K562 (cell line): ENCODE data around the gene GPR82. TPM values are rescaled to one million over a fixed set of nuclear protein-coding genes. Genes with fewer than 3 reads are reported as not detected.

Source experiments
- ATAC-seq: fragments of 200-7000 bp; cut with Tn5 transposase; 3 replicates; pipeline ENCODE4 v1.9.1; 2020; ENCODE audit warnings: moderate library complexity
- BruUV-seq: library from RNA; stranded (reverse); fragments of 400-500 nt; replicated peaks from 2 replicates; lab custom pipeline; 2021; lab: Mats Ljungman, UMichigan
- CTCF ChIA-PET: fragments of 300-600 bp; formaldehyde crosslinking; extraction: SDS; loops from one replicate; lab custom pipeline; 2021; ENCODE audit warnings: low intra/inter-chr PET ratio; lab: Yijun Ruan, JAX
- POLR2A ChIA-PET: fragments of 300-600, 350-650 bp; sonication (Branson Sonifier 250); formaldehyde crosslinking; extraction: SDS; loops from one replicate; lab custom pipeline; 2021; ENCODE audit warnings: antibody characterized with exemption, inconsistent platforms; lab: Yijun Ruan, JAX
- DNase-seq, 4 experiments: peaks; one replicate each; pipeline versions ENCODE4 v3.0.0 to v3.0.0-alpha.2; 2011 to 2018; ENCODE audit warnings: low spot score in 3 of 4, mixed read lengths in 3 of 4; ENCODE audit errors: extremely low read depth in 1 of 4
- FAIRE-seq: peaks from 2 replicates; lab custom pipeline; 2011; peaks lifted over from hg19 to GRCh38; lab: Jason Lieb, UNC
- H2AFZ ChIP-seq: 2 replicates; pipeline ENCODE4 v1.6.0; 2011; ENCODE audit warnings: low read depth, low read length, control low read depth, inconsistent platforms
- H3K27ac ChIP-seq: fragments of 200-600 bp; 3 replicates; pipeline ENCODE4 v1.8.0; 2011; ENCODE audit warnings: low read depth, mild to moderate bottlenecking, control low read depth, inconsistent platforms, low read length, moderate library complexity, mixed read lengths; ENCODE audit errors: extremely low read depth
- H3K27me3 ChIP-seq, 2 experiments: fragments of 300-600 bp in 1 of 2; 2 replicates in 1 of 2; 3 replicates in 1 of 2; pipeline versions ENCODE4 v1.6.0 to v1.8.0; 2011; ENCODE audit warnings: inconsistent platforms in 2 of 2, low read length in 2 of 2, mild to moderate bottlenecking in 1 of 2, mixed read lengths in 1 of 2, moderate library complexity in 1 of 2; ENCODE audit not compliant: control insufficient read depth in 2 of 2, insufficient read depth in 2 of 2
- H3K36me3 ChIP-seq: fragments of 300-600 bp; 3 replicates; pipeline ENCODE4 v1.8.0; 2011; ENCODE audit warnings: mild to moderate bottlenecking, low read length, inconsistent platforms; ENCODE audit not compliant: control insufficient read depth, insufficient read depth
- H3K4me1 ChIP-seq, 2 experiments: fragments of 200-600 bp in 1 of 2; replicated peaks in 1 of 2; 2 replicates in 1 of 2; 3 replicates in 1 of 2; pipeline versions ENCODE4 v1.5.1 to v1.8.0; 2011; ENCODE audit warnings: inconsistent platforms in 2 of 2, low read length in 2 of 2, mild to moderate bottlenecking in 1 of 2, mixed read lengths in 1 of 2, moderate library complexity in 1 of 2; ENCODE audit not compliant: control insufficient read depth in 2 of 2, insufficient read depth in 2 of 2
- H3K4me2 ChIP-seq: 2 replicates; pipeline ENCODE4 v1.6.1; 2011; ENCODE audit warnings: low read length, control low read depth, inconsistent platforms, mixed read lengths; ENCODE audit not compliant: insufficient read depth
- H3K4me3 ChIP-seq: fragments of 200-600 bp; sonication (generic), shearing (Covaris generic); 2 replicates; pipeline ENCODE4 v1.5.1; 2016; ENCODE audit warnings: control low read depth, inconsistent platforms
- H3K79me2 ChIP-seq: fragments of 200-600 bp; 3 replicates; pipeline ENCODE4 v1.8.0; 2011; ENCODE audit warnings: low read length, inconsistent platforms; ENCODE audit not compliant: control insufficient read depth, insufficient read depth
- H3K9ac ChIP-seq, 2 experiments: 2 replicates each; pipeline versions ENCODE4 v1.6.0 to v1.6.1; 2011; ENCODE audit warnings: low read depth in 2 of 2, low read length in 2 of 2, control low read depth in 1 of 2, inconsistent platforms in 1 of 2, mild to moderate bottlenecking in 1 of 2, mixed read lengths in 1 of 2; ENCODE audit not compliant: insufficient read depth in 1 of 2
- H3K9me1 ChIP-seq: one replicate; pipeline ENCODE4 v1.6.0; 2011; ENCODE audit warnings: inconsistent platforms, mild to moderate bottlenecking, low read length, moderate library complexity; ENCODE audit not compliant: control insufficient read depth, insufficient read depth
- H3K9me3 ChIP-seq: replicated peaks from 2 replicates; pipeline ENCODE4 v1.5.1; 2011; ENCODE audit warnings: low read depth, low read length, inconsistent platforms; ENCODE audit not compliant: control insufficient read depth, insufficient read depth
- H4K20me1 ChIP-seq: replicated peaks from 2 replicates; pipeline ENCODE4 v1.6.1; 2011; ENCODE audit warnings: low read length, inconsistent platforms, mixed read lengths; ENCODE audit not compliant: control insufficient read depth, insufficient read depth
- CBX8 ChIP-seq: fragments of 200-600 bp; sonication (generic); IDR thresholded peaks from 2 replicates; pipeline ENCODE4 v1.6.1; 2012; ENCODE audit warnings: borderline replicate concordance, mixed run types, low read depth, mild to moderate bottlenecking, moderate library complexity, mixed read lengths, low read length, control low read depth, inconsistent platforms; ENCODE audit not compliant: poor library complexity, severe bottlenecking; ENCODE audit errors: extremely low read depth
- HEY1 ChIP-seq: fragments of 250-450 bp; sonication (Bioruptor Pico); IDR thresholded peaks from 2 replicates; pipeline ENCODE4 v1.5.0; 2020; ENCODE audit warnings: mild to moderate bottlenecking, moderate library complexity, borderline replicate concordance
- HLTF ChIP-seq: fragments of 450-650 bp; IDR thresholded peaks from 2 replicates; pipeline ENCODE4 v1.6.1; 2016
- HNRNPH1 ChIP-seq: fragments of 200-400 bp; formaldehyde crosslinking; optimal IDR thresholded peaks from 2 replicates; pipeline ENCODE3; 2017; ENCODE audit warnings: low read depth, mild to moderate bottlenecking, low read length, moderate library complexity
- KDM5B ChIP-seq: fragments of 200-600 bp; sonication (generic); IDR thresholded peaks from 2 replicates; pipeline ENCODE4 v1.6.1; 2012; ENCODE audit warnings: low read depth, mild to moderate bottlenecking, moderate library complexity, low read length, control low read depth, inconsistent platforms; ENCODE audit not compliant: insufficient replicate concordance
- POLR3G ChIP-seq: IDR thresholded peaks from 2 replicates; pipeline ENCODE4 v1.6.1; 2011; ENCODE audit not compliant: insufficient read length, insufficient replicate concordance; ENCODE audit errors: extremely low read depth
- RFX1 ChIP-seq: fragments of 450-650 bp; IDR thresholded peaks from 2 replicates; pipeline ENCODE4 v1.6.1; 2016; ENCODE audit warnings: mild to moderate bottlenecking, moderate library complexity
- SRSF7 ChIP-seq: fragments of 200-400 bp; formaldehyde crosslinking; optimal IDR thresholded peaks from 2 replicates; pipeline ENCODE3; 2017; ENCODE audit warnings: mild to moderate bottlenecking, low read depth, low read length
- STAG1 ChIP-seq: sonication (generic); formaldehyde crosslinking; IDR thresholded peaks from 2 replicates; pipeline ENCODE4 v1.5.0; 2020; ENCODE audit warnings: missing genetic modification reagents, borderline replicate concordance
- TBP ChIP-seq: optimal IDR thresholded peaks from 2 replicates; pipeline ENCODE3; 2011; ENCODE audit warnings: low read depth, low read length, improper control_type of control experiment
- U2AF2 ChIP-seq: fragments of 200-400 bp; formaldehyde crosslinking; optimal IDR thresholded peaks from 2 replicates; pipeline ENCODE3; 2017; ENCODE audit warnings: low read depth, mild to moderate bottlenecking, low read length
- XRCC5 ChIP-seq: fragments of 200-400 bp; formaldehyde crosslinking; IDR thresholded peaks from 2 replicates; pipeline ENCODE4 v1.6.1; 2017; ENCODE audit warnings: low read depth, mild to moderate bottlenecking, low read length
- ZNF77 ChIP-seq: fragments of 250-450 bp; sonication (Bioruptor Pico); IDR thresholded peaks from 2 replicates; pipeline ENCODE4 v1.5.0; 2020
- WGBS: fragments of 100-300 bp; shearing (Covaris generic); methylation state at CpG from one replicate; pipeline ENCODE4 v1.1.6; 2016; ENCODE audit warnings: low coverage, mixed read lengths; ENCODE audit not compliant: insufficient coverage; ENCODE audit errors: missing lambda C conversion rate; 5-methylcytosine and 5-hydroxymethylcytosine counted together
- in situ Hi-C: fragments of 300-500 bp; cut with MboI; formaldehyde crosslinking; loops from 4 replicates; pipeline ENCODE4 v1.15.0; 2018; ENCODE audit warnings: inconsistent platforms, mixed read lengths
- intact Hi-C: fragments of 100-400 bp; cut with micrococcal nuclease; formaldehyde crosslinking; loops from 2 replicates; pipeline ENCODE4 v1.14.2; 2022
- polyA plus RNA-seq, 8 experiments: library from polyadenylated mRNA; depleted of rRNA in 4 of 8; stranded (reverse) in 5 of 8; unstranded in 3 of 8; fragments of >200 nt; fragmentation: Nextera tagmentation in 2 of 8; fragmentation: Illumina TruSeq in 1 of 8; extraction: Ambion mirVana in 2 of 8; extraction: Trizol in 1 of 8; gene quantifications; 2 replicates each; pipeline versions ENCODE4 v1.2.1 to v1.2.3, GENCODE V29; 2011 to 2014; ENCODE audit warnings: inconsistent platforms in 1 of 8, missing spikeins in 1 of 8
- total RNA-seq, 7 experiments: library from RNA; depleted of rRNA in 6 of 7; stranded (reverse); fragments of >200 nt in 6 of 7; fragmentation: Illumina TruSeq in 2 of 7; extraction: Trizol in 2 of 7; gene quantifications; 2 replicates each; pipeline versions ENCODE4 v1.2.1 to v1.2.3, GENCODE V29; 2011 to 2021; ENCODE audit warnings: low replicate concordance in 1 of 7
- TF ChIP-seq, protein P1 (sequence below): fragments of 450-650 bp; IDR thresholded peaks from 2 replicates; pipeline ENCODE4 v1.6.1; 2017; ENCODE audit warnings: antibody characterized with exemption, mild to moderate bottlenecking
- TF ChIP-seq, protein P2 (sequence below): fragments of 450-650 bp; IDR thresholded peaks from 2 replicates; pipeline ENCODE4 v1.6.1; 2016

GPR82 gene
- total and polyA plus RNA-seq, 9 of the 15 experiments (the other 6 are each of a cell fraction or from before 2014, with no cell fraction given), result not detected

DNA sequence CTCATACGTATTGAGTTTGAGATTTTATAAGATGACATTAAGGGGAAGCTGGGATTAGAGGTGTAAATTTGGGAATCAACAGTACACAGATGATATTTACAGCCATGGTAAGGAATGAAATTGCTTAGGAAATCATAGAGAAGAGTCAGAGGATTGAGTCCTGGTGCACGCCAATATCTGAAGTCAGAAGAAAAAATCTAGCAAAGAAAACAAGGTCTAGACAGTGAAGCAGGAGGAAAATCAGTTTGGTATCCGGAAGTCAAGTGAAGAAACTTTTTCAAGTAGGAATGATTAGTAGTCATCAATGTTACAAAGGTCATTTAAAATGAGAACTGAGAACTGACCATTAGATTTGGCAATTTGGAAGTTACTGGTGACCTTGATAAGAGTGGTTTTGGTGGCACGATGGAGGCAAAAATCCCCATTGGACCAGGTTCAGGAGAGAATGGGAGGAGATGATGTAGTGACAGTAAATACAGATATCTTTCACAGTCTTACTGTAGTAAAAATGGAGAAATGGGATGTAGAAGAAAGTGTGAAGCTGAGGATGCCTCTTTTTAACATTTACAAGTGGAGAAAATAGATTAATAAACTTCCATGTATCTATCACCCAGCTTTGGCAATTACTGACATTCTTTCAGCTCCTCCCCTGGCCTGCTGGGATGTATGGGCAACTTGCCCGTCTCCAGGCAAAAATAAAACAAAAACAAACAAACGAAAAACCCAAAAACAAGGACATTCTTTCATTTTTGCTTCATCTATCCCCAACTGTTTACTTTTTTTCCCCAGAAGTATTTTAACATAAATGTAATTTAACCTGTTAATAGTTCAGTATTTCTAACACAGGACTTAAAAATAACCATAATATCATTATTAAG is 46.6 kb upstream of the GPR82 start:
- in situ Hi-C loops (no loop called here), intact Hi-C loops (no loop called here)
- H3K4me3 ChIP-seq, result no peak overlapping the region
- CTCF ChIA-PET, result no interaction called here
- no peak overlapping the region for H3K9ac ChIP-seq
- no peak overlapping the region for H3K27ac ChIP-seq
- no peaks in the 10 kb centered on the region for H3K79me2 ChIP-seq
- no peaks in the 10 kb centered on the region for H3K9me1 ChIP-seq
- no TSS peak for BruUV-seq
- no peak overlapping the region for H3K4me2 ChIP-seq
- H3K36me3 ChIP-seq, result no peaks in the 10 kb centered on the region
- no peaks in the 10 kb centered on the region for H3K4me1 ChIP-seq
- no peak overlapping the region for H2AFZ ChIP-seq
- ATAC-seq (no peak), DNase-seq (no peak), FAIRE-seq (no peak)
- no peaks in the 10 kb centered on the region for H3K27me3 ChIP-seq
- POLR2A ChIA-PET, result no interaction called here
- H4K20me1 ChIP-seq, result no peaks in the 10 kb centered on the region
- no peaks in the 10 kb centered on the region for H3K9me3 ChIP-seq
- WGBS, result 31% methylated on average over 6 of the region's 6 CpGs
- TF ChIP-seq, protein P1, sequence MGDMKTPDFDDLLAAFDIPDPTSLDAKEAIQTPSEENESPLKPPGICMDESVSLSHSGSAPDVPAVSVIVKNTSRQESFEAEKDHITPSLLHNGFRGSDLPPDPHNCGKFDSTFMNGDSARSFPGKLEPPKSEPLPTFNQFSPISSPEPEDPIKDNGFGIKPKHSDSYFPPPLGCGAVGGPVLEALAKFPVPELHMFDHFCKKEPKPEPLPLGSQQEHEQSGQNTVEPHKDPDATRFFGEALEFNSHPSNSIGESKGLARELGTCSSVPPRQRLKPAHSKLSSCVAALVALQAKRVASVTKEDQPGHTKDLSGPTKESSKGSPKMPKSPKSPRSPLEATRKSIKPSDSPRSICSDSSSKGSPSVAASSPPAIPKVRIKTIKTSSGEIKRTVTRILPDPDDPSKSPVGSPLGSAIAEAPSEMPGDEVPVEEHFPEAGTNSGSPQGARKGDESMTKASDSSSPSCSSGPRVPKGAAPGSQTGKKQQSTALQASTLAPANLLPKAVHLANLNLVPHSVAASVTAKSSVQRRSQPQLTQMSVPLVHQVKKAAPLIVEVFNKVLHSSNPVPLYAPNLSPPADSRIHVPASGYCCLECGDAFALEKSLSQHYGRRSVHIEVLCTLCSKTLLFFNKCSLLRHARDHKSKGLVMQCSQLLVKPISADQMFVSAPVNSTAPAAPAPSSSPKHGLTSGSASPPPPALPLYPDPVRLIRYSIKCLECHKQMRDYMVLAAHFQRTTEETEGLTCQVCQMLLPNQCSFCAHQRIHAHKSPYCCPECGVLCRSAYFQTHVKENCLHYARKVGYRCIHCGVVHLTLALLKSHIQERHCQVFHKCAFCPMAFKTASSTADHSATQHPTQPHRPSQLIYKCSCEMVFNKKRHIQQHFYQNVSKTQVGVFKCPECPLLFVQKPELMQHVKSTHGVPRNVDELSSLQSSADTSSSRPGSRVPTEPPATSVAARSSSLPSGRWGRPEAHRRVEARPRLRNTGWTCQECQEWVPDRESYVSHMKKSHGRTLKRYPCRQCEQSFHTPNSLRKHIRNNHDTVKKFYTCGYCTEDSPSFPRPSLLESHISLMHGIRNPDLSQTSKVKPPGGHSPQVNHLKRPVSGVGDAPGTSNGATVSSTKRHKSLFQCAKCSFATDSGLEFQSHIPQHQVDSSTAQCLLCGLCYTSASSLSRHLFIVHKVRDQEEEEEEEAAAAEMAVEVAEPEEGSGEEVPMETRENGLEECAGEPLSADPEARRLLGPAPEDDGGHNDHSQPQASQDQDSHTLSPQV, result no peak
- TF ChIP-seq ZNF77 (CRISPR knock-in tag) (no peak), POLR3G (no peak), SRSF7 (no peak), KDM5B (no peak), CBX8 (no peak), HEY1 (CRISPR knock-in tag) (no peak), TBP (no peak), HNRNPH1 (no peak), HLTF (no peak), U2AF2 (no peak), STAG1 (CRISPR knock-in tag) (no peak), RFX1 (no peak), XRCC5 (no peak)
- TF ChIP-seq, protein P2, sequence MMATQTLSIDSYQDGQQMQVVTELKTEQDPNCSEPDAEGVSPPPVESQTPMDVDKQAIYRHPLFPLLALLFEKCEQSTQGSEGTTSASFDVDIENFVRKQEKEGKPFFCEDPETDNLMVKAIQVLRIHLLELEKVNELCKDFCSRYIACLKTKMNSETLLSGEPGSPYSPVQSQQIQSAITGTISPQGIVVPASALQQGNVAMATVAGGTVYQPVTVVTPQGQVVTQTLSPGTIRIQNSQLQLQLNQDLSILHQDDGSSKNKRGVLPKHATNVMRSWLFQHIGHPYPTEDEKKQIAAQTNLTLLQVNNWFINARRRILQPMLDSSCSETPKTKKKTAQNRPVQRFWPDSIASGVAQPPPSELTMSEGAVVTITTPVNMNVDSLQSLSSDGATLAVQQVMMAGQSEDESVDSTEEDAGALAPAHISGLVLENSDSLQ, result no peak
